Measurements from ENCODE around the gene NAXD.

GRCh38 chr13:110570886-110571285, 44.5 kb upstream of the NAXD start:
- TF ChIP-seq, protein P1, sequence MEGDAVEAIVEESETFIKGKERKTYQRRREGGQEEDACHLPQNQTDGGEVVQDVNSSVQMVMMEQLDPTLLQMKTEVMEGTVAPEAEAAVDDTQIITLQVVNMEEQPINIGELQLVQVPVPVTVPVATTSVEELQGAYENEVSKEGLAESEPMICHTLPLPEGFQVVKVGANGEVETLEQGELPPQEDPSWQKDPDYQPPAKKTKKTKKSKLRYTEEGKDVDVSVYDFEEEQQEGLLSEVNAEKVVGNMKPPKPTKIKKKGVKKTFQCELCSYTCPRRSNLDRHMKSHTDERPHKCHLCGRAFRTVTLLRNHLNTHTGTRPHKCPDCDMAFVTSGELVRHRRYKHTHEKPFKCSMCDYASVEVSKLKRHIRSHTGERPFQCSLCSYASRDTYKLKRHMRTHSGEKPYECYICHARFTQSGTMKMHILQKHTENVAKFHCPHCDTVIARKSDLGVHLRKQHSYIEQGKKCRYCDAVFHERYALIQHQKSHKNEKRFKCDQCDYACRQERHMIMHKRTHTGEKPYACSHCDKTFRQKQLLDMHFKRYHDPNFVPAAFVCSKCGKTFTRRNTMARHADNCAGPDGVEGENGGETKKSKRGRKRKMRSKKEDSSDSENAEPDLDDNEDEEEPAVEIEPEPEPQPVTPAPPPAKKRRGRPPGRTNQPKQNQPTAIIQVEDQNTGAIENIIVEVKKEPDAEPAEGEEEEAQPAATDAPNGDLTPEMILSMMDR (IDR thresholded peaks at IDR 0.05): no peak
- TF ChIP-seq POLR2A (IDR thresholded peaks at IDR 0.05): no peak

Data from esophagus squamous epithelium (tissue), 4 donors.